Suprapubic skin (tissue), 4 donors: ENCODE measurements around the gene TRIO. TPM values are rescaled to one million over a fixed set of nuclear protein-coding genes. Genes with fewer than 3 reads are reported as not detected.

Experiments used
- DNase-seq, 2 donors: peaks; one replicate each; pipeline ENCODE4 v3.0.0-alpha.2; 2019; ENCODE audit warnings: low spot score in 2 of 2
- H3K27ac ChIP-seq: fragments of 200-600 bp; sonication (generic); one replicate; pipeline ENCODE4 v1.5.1; 2019
- H3K27me3 ChIP-seq: fragments of 200-600 bp; sonication (generic); one replicate; pipeline ENCODE4 v1.5.1; 2019
- H3K36me3 ChIP-seq: fragments of 200-600 bp; sonication (generic); one replicate; pipeline ENCODE4 v1.5.1; 2019
- H3K4me1 ChIP-seq: fragments of 200-600 bp; sonication (generic); one replicate; pipeline ENCODE4 v1.5.1; 2019
- H3K4me3 ChIP-seq: fragments of 200-600 bp; sonication (generic); one replicate; pipeline ENCODE4 v1.5.1; 2019; ENCODE audit warnings: mild to moderate bottlenecking
- H3K9me3 ChIP-seq: fragments of 200-600 bp; sonication (generic); one replicate; pipeline ENCODE4 v1.5.1; 2019
- CTCF ChIP-seq, 2 donors: fragments of 200-600 bp in 1 of 2; fragments of 450-650 bp in 1 of 2; sonication (generic) in 1 of 2; IDR thresholded peaks; one replicate each; pipeline ENCODE4 v1.5.1; 2016 to 2019; ENCODE audit warnings: antibody characterized with exemption in 2 of 2, mild to moderate bottlenecking in 1 of 2, moderate library complexity in 1 of 2
- EP300 ChIP-seq: sonication (generic); formaldehyde crosslinking; IDR thresholded peaks from one replicate; pipeline ENCODE4 v1.6.1; 2017; ENCODE audit warnings: antibody characterized with exemption
- POLR2A ChIP-seq, 2 donors: fragments of 450-650 bp; IDR thresholded peaks; one replicate each; pipeline ENCODE4 v1.6.1; 2017; ENCODE audit warnings: antibody characterized with exemption in 2 of 2, mild to moderate bottlenecking in 2 of 2, moderate library complexity in 2 of 2
- POLR2AphosphoS5 ChIP-seq, 3 donors: sonication (generic); formaldehyde crosslinking; IDR thresholded peaks; one replicate each; pipeline ENCODE4 v1.6.1; 2017; ENCODE audit warnings: antibody characterized with exemption in 3 of 3
- WGBS: methylation state at CpG from one replicate; pipeline ENCODE4 v1.1.5; 2018; 5-methylcytosine and 5-hydroxymethylcytosine counted together
- total RNA-seq, 4 donors: library from RNA; depleted of rRNA; stranded (reverse); fragments of >200 nt; gene quantifications; one replicate each; pipeline ENCODE4 v1.1.0, GENCODE V29; 2016

The TRIO gene
- total RNA-seq, 4 donors from 2014 or later = 62.7 to 159 (median 70.4) TPM

DNA sequence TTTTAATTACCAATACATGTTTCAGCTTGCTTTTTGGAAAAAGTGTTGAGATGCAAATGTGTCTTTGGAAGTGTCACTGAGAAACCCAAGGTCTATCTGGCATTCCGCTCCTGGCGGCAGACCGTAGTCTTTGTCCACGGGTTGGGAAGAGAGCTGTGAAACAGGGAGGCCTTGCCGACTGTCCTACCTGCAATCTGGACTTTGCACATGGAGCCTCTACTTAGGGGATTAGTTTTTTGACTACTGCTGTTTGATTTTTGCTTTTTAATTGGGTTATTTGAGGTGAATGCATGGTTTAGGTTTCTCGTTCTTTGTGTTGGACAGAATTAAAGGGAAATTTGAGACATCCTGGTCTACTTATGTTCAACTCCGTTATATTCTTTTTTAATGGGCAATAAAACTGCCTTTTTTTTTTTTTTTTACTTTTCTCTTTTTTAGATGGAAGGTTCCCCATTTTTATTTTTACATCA, 25.7 kb downstream of the TRIO start:
- WGBS = 90% methylated on average over 7 of the region's 7 CpGs
- H3K27me3 ChIP-seq = no peaks in the 10 kb centered on the region
- no peaks in the 10 kb centered on the region for H3K9me3 ChIP-seq
- H3K4me1 ChIP-seq = peaks cover 40% of the 10 kb centered on the region
- H3K36me3 ChIP-seq = no peaks in the 10 kb centered on the region
- H3K27ac ChIP-seq = no peak overlapping the region
- DNase-seq = no peak
- no peak overlapping the region for H3K4me3 ChIP-seq
- no peak for TF ChIP-seq POLR2AphosphoS5 (IDR thresholded peaks at IDR 0.05)
- TF ChIP-seq EP300 = no peak
- no peak for TF ChIP-seq POLR2A (IDR thresholded peaks at IDR 0.05)

DNA sequence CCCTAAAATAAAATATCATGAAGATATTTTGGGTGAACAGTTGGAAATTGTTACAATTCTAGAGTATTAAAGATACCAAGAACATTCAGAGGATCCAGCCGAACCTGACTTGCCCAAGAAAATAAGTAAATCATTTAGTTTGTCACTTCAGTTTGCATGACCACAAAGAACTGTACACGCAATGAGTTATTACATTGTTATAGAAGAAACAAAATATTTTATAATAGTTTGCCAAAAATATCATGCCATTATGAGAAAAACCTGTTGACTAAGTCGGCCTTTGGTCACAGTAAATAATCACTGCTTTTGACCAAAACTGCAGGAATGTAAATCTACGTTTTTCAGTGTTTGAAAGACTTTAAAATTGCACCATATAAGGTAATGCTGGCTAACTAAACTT, 27.9 kb downstream of the TRIO start:
- Histone ChIP-seq H3K27me3 (no peaks in the 10 kb centered on the region), H3K4me1 (peaks cover 45% of the 10 kb centered on the region), H3K36me3 (no peaks in the 10 kb centered on the region), H3K27ac (no peak overlapping the region), H3K4me3 (no peak overlapping the region), H3K9me3 (no peaks in the 10 kb centered on the region)
- no peak for DNase-seq
- TF ChIP-seq EP300 = no peak
- TF ChIP-seq CTCF (IDR thresholded peaks at IDR 0.05) = no peak
- 58% methylated on average over 4 of the region's 4 CpGs for WGBS

GRCh38 chr5:14171621-14172020, 28.5 kb downstream of the TRIO start:
- peaks cover 45% of the 10 kb centered on the region for H3K4me1 ChIP-seq
- no peaks in the 10 kb centered on the region for H3K27me3 ChIP-seq
- no peaks in the 10 kb centered on the region for H3K9me3 ChIP-seq
- no peak for DNase-seq
- WGBS = 61% methylated on average over 3 of the region's 3 CpGs
- H3K36me3 ChIP-seq = no peaks in the 10 kb centered on the region
- TF ChIP-seq EP300 (no peak), POLR2A (IDR thresholded peaks at IDR 0.05) (no peak), POLR2AphosphoS5 (IDR thresholded peaks at IDR 0.05) (no peak)
- H3K27ac ChIP-seq = no peak overlapping the region
- H3K4me3 ChIP-seq = no peak overlapping the region

GRCh38 chr5:14172149-14172795, 29.1 kb downstream of the TRIO start:
- Histone ChIP-seq H3K9me3 (no peaks in the 10 kb centered on the region), H3K36me3 (no peaks in the 10 kb centered on the region), H3K27me3 (no peaks in the 10 kb centered on the region), H3K4me1 (peaks cover 42% of the 10 kb centered on the region), H3K27ac (no peak overlapping the region), H3K4me3 (no peak overlapping the region)
- 87% methylated on average over 5 of the region's 5 CpGs for WGBS
- DNase-seq = no peak
- TF ChIP-seq POLR2A (IDR thresholded peaks at IDR 0.05) (no peak), CTCF (IDR thresholded peaks at IDR 0.05) (no peak), POLR2AphosphoS5 (IDR thresholded peaks at IDR 0.05) (no peak), EP300 (no peak)

GRCh38 chr5:14173377-14174229, 30.5 kb downstream of the TRIO start:
- Histone ChIP-seq H3K9me3 (no peaks in the 10 kb centered on the region), H3K4me1 (peaks cover 33% of the 10 kb centered on the region), H3K27ac (no peak overlapping the region), H3K36me3 (no peaks in the 10 kb centered on the region), H3K27me3 (no peaks in the 10 kb centered on the region), H3K4me3 (no peak overlapping the region)
- DNase-seq = no peak
- WGBS = 75% methylated on average over 15 of the region's 15 CpGs
- TF ChIP-seq POLR2AphosphoS5 (IDR thresholded peaks at IDR 0.05) = no peak
- no peak for TF ChIP-seq EP300
- TF ChIP-seq POLR2A (IDR thresholded peaks at IDR 0.05) = no peak
- TF ChIP-seq CTCF (IDR thresholded peaks at IDR 0.05) = no peak

- no peak overlapping the region for H3K27ac ChIP-seq
- H3K36me3 ChIP-seq = no peaks in the 10 kb centered on the region
- no peak overlapping the region for H3K4me3 ChIP-seq
- H3K27me3 ChIP-seq = no peaks in the 10 kb centered on the region
- no peak for DNase-seq
- H3K9me3 ChIP-seq = no peaks in the 10 kb centered on the region
- 42% methylated on average over 8 of the region's 8 CpGs for WGBS
- TF ChIP-seq EP300 (no peak), POLR2AphosphoS5 (IDR thresholded peaks at IDR 0.05) (no peak), CTCF (IDR thresholded peaks at IDR 0.05) (no peak), POLR2A (IDR thresholded peaks at IDR 0.05) (no peak)
- peaks cover 36% of the 10 kb centered on the region for H3K4me1 ChIP-seq
Observed at GRCh38 chr5:14174230-14174636, 31.1 kb downstream of the TRIO start.
